ENCODE measurements around the gene GRM2. TPM values are rescaled to one million over a fixed set of nuclear protein-coding genes. Genes with fewer than 3 reads are reported as not detected.

GRM2 gene
- total RNA-seq, 4 donors from 2014 or later: 0.30 to 1.8 (median 0.48) TPM; not detected in 1

DNA sequence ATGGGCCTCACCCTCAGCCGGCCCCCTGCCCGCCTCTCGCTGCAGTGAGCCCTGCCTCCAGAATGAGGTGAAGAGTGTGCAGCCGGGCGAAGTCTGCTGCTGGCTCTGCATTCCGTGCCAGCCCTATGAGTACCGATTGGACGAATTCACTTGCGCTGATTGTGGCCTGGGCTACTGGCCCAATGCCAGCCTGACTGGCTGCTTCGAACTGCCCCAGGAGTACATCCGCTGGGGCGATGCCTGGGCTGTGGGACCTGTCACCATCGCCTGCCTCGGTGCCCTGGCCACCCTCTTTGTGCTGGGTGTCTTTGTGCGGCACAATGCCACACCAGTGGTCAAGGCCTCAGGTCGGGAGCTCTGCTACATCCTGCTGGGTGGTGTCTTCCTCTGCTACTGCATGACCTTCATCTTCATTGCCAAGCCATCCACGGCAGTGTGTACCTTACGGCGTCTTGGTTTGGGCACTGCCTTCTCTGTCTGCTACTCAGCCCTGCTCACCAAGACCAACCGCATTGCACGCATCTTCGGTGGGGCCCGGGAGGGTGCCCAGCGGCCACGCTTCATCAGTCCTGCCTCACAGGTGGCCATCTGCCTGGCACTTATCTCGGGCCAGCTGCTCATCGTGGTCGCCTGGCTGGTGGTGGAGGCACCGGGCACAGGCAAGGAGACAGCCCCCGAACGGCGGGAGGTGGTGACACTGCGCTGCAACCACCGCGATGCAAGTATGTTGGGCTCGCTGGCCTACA is 8.5 kb downstream of the GRM2 start:
- no peaks in the 10 kb centered on the region for H3K4me1 ChIP-seq
- H3K27me3 ChIP-seq: no peaks in the 10 kb centered on the region
- peak in 1 of 2 donors; percentile 6 for DNase-seq
- H3K9me3 ChIP-seq: no peaks in the 10 kb centered on the region
- no peaks in the 10 kb centered on the region for H3K36me3 ChIP-seq
- no peak for TF ChIP-seq POLR2A (IDR thresholded peaks at IDR 0.05)
- TF ChIP-seq, protein P1, sequence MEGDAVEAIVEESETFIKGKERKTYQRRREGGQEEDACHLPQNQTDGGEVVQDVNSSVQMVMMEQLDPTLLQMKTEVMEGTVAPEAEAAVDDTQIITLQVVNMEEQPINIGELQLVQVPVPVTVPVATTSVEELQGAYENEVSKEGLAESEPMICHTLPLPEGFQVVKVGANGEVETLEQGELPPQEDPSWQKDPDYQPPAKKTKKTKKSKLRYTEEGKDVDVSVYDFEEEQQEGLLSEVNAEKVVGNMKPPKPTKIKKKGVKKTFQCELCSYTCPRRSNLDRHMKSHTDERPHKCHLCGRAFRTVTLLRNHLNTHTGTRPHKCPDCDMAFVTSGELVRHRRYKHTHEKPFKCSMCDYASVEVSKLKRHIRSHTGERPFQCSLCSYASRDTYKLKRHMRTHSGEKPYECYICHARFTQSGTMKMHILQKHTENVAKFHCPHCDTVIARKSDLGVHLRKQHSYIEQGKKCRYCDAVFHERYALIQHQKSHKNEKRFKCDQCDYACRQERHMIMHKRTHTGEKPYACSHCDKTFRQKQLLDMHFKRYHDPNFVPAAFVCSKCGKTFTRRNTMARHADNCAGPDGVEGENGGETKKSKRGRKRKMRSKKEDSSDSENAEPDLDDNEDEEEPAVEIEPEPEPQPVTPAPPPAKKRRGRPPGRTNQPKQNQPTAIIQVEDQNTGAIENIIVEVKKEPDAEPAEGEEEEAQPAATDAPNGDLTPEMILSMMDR (IDR thresholded peaks at IDR 0.05): no peak
- no peak overlapping the region for H3K27ac ChIP-seq
- intact Hi-C loops (cut with DNase I; ENCODE audit: low total_unique reads): no loop called here
- no peak overlapping the region for H3K4me3 ChIP-seq

GRCh38 chr3:51715977-51716294 is 9.1 kb downstream of the GRM2 start:
- Histone ChIP-seq H3K27ac (no peak overlapping the region), H3K36me3 (no peaks in the 10 kb centered on the region), H3K27me3 (no peaks in the 10 kb centered on the region), H3K9me3 (no peaks in the 10 kb centered on the region), H3K4me1 (no peaks in the 10 kb centered on the region), H3K4me3 (no peak overlapping the region)
- intact Hi-C loops (cut with DNase I; ENCODE audit: low total_unique reads): no loop called here
- no peak for DNase-seq
- no peak for TF ChIP-seq POLR2A (IDR thresholded peaks at IDR 0.05)
- TF ChIP-seq, protein P1 (IDR thresholded peaks at IDR 0.05): no peak

GRCh38 chr3:51716805-51717204 is 9.9 kb downstream of the GRM2 start:
- Histone ChIP-seq H3K27ac (no peak overlapping the region), H3K36me3 (no peaks in the 10 kb centered on the region), H3K9me3 (no peaks in the 10 kb centered on the region), H3K27me3 (no peaks in the 10 kb centered on the region), H3K4me1 (no peaks in the 10 kb centered on the region), H3K4me3 (no peak overlapping the region)
- TF ChIP-seq, protein P1 (IDR thresholded peaks at IDR 0.05): no peak
- no peak for TF ChIP-seq POLR2A (IDR thresholded peaks at IDR 0.05)
- intact Hi-C loops (cut with DNase I; ENCODE audit: low total_unique reads): no loop called here
- no peak for DNase-seq

GRCh38 chr3:51717446-51717845 is 10.6 kb downstream of the GRM2 start:
- no peak overlapping the region for H3K4me3 ChIP-seq
- intact Hi-C loops (cut with DNase I; ENCODE audit: low total_unique reads): no loop called here
- no peak for DNase-seq
- no peaks in the 10 kb centered on the region for H3K4me1 ChIP-seq
- no peak for TF ChIP-seq POLR2A (IDR thresholded peaks at IDR 0.05)
- TF ChIP-seq, protein P1 (IDR thresholded peaks at IDR 0.05): no peak
- H3K27ac ChIP-seq: no peak overlapping the region
- H3K36me3 ChIP-seq: no peaks in the 10 kb centered on the region
- H3K27me3 ChIP-seq: no peaks in the 10 kb centered on the region
- H3K9me3 ChIP-seq: no peaks in the 10 kb centered on the region

DNA sequence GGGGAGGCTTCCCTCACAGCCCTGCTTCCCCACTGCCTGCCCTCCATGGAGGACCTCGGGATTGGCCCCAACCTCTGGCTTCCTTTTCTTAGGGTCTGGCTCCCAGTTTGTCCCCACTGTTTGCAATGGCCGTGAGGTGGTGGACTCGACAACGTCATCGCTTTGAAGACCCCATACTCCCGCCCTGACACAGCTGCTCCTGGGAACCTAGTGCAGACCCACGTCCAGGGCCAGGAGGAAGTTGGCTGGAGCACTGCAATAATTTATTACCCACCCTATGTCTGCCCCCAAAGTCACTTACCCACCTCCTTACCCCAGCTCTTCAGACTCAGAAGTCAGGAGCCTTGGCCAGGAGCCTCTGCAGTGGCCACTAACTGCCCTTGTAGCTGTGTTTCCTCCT is 11.1 kb downstream of the GRM2 start:
- H3K36me3 ChIP-seq: no peaks in the 10 kb centered on the region
- H3K27me3 ChIP-seq: no peaks in the 10 kb centered on the region
- H3K4me3 ChIP-seq: no peak overlapping the region
- intact Hi-C loops (cut with DNase I; ENCODE audit: low total_unique reads): no loop called here
- no peak for DNase-seq
- H3K27ac ChIP-seq: no peak overlapping the region
- TF ChIP-seq, protein P1 (IDR thresholded peaks at IDR 0.05): no peak
- no peaks in the 10 kb centered on the region for H3K9me3 ChIP-seq
- no peaks in the 10 kb centered on the region for H3K4me1 ChIP-seq

All from uterus (tissue), 4 donors.